Measurements from ENCODE around the gene ZNF423.
"Not testable (repeated sequence)": the region's sequence is repeated elsewhere in the genome, so short reads cannot be mapped to it uniquely, and the experiment has no call there.

Gene ZNF423

DNA sequence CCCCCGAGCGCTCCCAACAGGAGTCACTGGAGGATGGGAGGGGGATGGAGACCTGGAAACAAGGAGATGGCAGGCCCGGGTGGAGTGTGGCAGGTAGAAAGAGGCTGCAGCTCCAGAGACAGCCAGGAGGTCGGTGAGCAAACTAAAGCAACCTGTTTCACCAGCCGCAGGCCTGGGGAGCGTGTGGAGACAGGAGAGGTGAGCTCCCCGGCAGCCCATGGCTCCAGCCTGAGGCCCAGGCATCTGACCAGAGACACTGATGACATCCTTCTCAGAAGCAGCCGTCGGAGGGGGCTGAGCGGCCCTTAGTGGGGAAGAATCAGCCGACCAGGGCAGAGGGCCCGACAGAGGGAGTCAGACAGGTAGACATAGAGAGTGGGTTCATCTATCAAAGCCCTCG, 165.1 kb downstream of the ZNF423 start:
- peak; percentile 69 for DNase-seq

DNA sequence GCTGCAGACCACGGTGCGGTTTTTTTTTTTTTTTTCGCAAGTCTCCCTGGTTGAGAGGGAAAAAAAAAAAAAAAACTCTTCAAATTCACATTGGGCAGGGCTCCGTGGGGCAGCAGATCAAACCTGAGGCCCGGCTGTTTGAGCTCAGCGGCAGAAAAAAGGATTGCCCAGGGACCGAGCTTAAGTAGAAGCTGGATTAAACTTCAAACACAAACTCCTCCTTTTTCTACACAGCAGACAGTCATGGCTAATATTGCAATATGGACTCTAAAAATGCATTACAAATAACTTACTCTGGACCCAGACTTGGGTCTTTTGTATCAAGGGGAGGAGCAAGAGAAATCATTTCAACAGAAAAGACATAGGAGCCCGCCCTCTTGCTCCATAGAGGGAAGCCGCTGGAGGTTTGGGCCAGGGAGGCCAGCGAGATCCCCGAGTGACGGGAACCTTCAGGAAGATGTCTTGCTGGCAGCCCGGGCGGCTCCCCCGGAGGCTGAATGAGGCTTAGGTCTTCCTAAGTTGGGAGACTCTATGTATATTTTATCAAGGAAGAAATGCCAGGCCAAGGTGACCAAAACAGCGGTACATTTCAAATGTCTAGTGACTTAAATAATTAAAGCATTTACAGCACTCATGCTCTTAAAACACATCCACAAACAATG, 167.7 kb downstream of the ZNF423 start:
- DNase-seq: no peak

DNA sequence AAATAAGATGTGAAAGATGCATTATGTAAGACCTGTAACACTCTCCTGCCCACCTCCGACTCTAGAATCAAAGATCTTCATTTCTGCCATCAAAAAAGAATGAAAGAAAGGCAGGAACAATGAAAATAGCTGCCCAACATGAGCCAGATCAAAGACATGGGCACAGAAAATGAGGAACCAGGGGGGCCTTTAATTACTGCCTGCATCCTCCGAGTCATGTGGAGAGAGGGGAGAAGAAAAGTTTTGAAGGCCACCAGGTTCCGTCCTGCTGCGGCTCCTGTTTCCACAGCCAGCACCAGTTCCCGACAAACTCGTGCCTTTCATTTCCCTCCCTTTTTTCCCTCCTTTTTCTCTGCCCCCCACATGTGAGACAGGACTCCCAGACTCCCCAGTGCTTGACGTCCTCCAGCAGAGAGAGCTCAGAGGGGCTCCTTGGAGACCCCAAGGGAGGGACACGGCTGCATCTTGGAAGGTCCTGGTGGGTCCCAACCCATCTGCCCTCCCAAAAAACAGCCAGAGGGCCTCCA, 168.4 kb downstream of the ZNF423 start:
- DNase-seq: no peak

- DNase-seq: no peak
Measured at GRCh38 chr16:49684696-49685095, 171.2 kb downstream of the ZNF423 start.

- DNase-seq: no peak
Measured at GRCh38 chr16:49682577-49683165, 173.2 kb downstream of the ZNF423 start.

GRCh38 chr16:49681217-49681883, 174.6 kb downstream of the ZNF423 start:
- DNase-seq: no peak

DNA sequence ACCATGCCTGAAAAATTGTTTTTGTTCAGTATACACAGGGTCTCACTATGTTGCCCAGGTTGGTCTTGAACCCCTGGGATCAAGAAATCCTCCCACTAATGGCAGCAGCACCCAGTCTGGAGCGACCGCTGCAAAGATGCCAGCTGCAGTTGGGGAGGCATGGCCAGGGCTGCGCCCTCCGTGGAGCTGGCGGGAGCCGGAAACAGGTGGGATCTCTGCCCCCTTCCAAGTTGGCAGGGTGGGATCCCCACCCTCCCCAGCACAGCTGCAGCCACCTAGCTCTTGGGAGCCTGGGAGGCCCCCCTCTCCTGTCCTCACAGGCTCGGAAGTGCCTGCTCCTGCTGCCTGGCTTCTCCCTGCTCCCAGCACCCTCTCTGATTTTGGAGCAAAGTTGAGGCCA, 176.8 kb downstream of the ZNF423 start:
- no peak for DNase-seq

- not testable (repeated sequence) for DNase-seq
Measured at GRCh38 chr16:49677661-49678060, 178.3 kb downstream of the ZNF423 start.

DNA sequence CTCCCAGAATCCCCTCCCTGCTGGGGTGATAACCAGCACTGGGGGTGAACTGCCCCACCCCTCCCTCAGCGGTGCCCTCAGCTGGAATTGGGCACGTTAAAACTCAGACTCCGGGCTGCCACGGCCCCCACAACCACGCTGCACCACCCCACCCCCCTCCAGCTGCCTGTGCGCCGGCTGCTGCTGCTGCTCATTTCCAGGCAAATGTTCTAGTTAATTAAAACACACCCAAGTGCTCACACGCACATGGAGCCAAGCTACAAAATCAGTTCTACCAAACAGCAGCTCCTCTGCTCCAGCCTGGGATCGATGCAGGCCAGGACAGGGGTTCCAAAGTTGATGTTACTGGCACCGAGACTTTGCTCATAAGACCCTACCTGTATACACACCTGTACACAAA, 180.5 kb downstream of the ZNF423 start:
- no peak for DNase-seq

- no peak for DNase-seq
Measured at GRCh38 chr16:49674990-49675389, 180.9 kb downstream of the ZNF423 start.

DNA sequence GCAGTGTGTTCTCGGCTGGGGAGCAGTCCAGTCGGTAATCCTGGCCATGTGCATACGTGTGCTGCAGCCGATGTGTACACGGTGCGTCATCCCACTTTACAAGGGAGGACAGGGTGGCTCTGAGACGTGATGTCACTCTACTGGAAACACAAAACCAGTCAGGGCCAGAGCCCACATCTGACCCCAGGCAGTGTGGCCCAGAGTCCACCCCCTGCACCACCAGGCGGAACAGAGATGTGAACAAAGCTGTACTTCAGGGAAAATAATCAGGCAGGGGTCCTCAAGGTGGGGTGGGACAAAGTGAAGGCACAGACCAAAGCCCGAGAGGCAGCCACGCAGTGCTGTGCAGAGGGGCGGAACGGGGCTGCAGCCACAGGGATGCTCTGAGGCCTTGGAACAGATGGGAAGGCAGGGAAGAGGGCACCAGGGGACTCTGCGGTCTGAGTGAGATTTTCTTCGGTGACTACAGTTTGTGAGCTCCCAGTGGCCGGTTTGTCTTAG, 181.5 kb downstream of the ZNF423 start:
- no peak for DNase-seq

GRCh38 chr16:49673442-49673841, 182.5 kb downstream of the ZNF423 start:
- no peak for DNase-seq

GRCh38 chr16:49672753-49673152, 183.2 kb downstream of the ZNF423 start:
- no peak for DNase-seq

- DNase-seq: no peak
Measured at GRCh38 chr16:49671333-49671732, 184.6 kb downstream of the ZNF423 start.

GRCh38 chr16:49670627-49671026, 185.3 kb downstream of the ZNF423 start:
- no peak for DNase-seq

GRCh38 chr16:49665482-49666230, 190.3 kb downstream of the ZNF423 start:
- no peak for DNase-seq

DNA sequence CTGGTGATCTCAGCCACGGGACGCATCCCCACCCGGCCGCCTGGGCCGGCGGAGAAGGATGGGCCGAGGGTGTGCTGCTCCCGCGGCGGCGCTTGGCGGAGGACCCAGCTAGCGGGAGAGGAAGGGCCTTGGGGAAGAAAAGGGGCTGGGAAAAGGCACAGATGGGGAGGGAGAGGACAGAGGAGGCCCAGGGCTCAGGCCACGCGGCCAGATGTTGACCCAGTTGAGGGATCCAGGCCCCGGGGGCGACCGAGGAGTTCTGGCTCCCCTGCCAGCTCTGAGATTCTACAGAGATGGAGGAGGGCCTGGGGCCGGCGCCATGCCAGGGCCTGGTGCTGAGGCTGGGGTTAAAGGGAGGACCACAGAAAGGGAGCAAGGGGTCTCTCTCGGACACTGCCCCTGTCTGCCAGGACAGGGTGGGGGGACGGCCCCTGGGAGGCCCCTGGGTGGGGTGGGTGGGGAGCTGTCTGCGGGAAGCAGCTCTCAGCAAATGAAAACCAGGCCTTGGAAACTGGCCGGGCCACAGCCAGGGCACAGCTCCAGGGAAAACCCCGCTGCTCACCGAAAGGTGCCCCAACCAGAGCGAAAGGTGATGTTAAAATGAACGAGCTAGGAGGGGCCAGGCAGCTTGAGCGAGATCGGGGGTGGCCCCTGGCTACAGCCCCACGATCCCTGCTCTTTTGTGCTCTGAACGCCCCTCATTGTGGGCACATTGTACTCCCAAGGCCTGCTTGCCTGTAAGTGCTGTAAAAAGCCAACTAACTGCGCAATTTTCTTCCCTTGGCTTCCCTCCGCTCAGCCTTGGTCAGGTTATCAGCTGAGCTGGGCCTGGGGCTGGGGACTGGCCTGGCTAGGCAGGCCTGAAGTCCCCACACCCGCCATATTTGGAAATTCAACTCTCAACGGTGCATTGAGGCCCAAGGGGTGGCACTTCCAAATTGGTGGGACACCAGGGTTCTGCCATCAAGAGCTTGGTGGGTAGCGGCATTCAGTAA, 191.4 kb downstream of the ZNF423 start:
- no peak for DNase-seq

DNA sequence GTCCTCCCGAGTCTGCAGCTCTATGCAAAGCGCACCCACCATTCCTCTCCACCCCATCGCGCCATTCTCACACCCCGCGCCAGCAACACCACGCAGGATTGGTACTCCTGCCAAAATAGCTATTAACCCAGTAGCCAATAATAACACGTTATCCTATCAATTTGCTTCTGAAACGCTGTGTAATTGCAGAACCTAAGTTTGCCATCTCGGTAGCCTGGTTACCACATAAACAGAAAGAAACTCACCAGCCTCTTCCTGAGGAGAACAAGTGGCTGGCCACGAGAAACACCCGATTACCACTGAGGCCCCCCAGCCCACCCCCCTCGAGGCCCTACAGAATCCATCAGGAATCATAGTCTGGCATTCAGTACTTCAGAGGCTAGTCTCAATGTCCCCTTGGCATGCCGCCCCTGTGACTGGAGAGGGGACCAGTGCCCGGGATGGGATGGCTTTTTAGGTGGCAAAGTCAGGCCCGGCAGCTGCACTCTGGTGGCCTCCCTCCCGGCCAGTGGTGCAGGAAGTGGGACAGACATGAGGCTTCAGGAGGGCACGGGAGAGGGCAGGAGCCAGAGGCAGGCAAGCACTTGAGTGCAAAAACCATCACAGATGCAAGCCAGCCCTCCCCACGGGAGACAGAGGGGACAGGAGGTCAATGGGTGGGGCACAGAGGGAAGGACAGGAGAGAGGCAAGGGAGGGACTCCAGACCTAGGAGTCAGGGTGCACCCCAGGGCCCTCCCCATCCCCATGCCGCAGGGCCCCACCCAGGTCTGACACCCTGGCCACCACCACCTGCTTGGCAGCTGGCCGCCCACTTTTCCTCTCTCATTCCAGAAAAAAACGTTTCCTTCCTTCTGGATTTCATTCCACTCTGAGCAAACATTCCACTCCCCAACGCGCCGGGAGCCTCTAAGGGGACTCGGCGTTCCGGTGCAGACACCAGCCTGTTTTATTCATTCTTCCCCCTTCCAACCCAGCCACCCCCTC, 192.5 kb downstream of the ZNF423 start:
- no peak for DNase-seq

- DNase-seq: no peak
Measured at GRCh38 chr16:49662569-49662968, 193.3 kb downstream of the ZNF423 start.

DNA sequence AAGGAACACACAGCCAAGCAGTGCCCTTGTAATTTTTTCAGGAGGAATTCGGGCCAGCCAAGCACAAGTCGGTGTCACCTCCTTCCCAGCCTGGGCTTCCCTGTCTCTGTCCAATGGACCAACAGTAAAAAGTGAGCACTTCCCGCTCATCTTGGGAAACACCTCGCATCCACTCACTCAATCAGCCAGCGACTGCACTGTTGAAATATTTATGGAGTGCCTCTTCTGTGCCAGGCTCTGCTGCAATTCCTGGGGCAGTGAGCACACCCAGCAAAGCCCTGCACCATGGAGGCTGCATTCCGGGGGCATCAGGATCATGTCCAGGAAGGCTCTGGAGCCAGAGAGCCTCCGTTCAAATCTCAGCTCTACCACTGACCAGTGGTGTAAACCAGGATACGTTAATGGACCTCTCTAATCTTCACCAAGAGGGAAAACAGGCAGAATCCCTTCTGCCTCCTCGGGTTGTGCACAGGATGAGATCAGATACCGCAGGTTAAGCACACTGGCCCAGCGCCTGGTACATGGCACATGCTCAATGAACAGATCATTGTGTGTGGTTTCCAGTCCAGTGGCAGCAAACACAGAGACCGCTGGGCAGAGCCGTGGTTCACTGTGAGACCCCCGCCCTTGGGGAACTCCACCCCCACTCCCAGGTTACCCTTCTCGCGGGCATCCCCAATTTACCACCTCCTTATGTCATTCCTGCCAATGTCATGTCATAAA, 194.3 kb downstream of the ZNF423 start:
- no peak for DNase-seq

Data from islet precursor cell (in vitro differentiated cells).